Left renal cortex interstitium (tissue), 4 donors: ENCODE data around the gene PPM1D. TPM values are rescaled to one million over a fixed set of nuclear protein-coding genes. Genes with fewer than 3 reads are reported as not detected.
"Not testable (repeated sequence)": the region's sequence is repeated elsewhere in the genome, so short reads cannot be mapped to it uniquely, and the experiment has no call there.

Experiments used
- DNase-seq, 4 donors: peaks; one replicate each; pipeline ENCODE4 v3.0.0-alpha.2; 2013; ENCODE audit warnings: low read depth in 4 of 4, low spot score in 2 of 4, missing footprints in 1 of 4
- polyA plus RNA-seq, 4 donors: library from polyadenylated mRNA; unstranded; fragments of 120-200 nt; gene quantifications; one replicate each; pipeline ENCODE4 v1.2.1, GENCODE V29; 2013; ENCODE audit not compliant: insufficient read length in 4 of 4

The PPM1D gene
- 10 to 100 TPM; 19.6 to 24.9 (median 20.9) TPM for polyA plus RNA-seq

DNA sequence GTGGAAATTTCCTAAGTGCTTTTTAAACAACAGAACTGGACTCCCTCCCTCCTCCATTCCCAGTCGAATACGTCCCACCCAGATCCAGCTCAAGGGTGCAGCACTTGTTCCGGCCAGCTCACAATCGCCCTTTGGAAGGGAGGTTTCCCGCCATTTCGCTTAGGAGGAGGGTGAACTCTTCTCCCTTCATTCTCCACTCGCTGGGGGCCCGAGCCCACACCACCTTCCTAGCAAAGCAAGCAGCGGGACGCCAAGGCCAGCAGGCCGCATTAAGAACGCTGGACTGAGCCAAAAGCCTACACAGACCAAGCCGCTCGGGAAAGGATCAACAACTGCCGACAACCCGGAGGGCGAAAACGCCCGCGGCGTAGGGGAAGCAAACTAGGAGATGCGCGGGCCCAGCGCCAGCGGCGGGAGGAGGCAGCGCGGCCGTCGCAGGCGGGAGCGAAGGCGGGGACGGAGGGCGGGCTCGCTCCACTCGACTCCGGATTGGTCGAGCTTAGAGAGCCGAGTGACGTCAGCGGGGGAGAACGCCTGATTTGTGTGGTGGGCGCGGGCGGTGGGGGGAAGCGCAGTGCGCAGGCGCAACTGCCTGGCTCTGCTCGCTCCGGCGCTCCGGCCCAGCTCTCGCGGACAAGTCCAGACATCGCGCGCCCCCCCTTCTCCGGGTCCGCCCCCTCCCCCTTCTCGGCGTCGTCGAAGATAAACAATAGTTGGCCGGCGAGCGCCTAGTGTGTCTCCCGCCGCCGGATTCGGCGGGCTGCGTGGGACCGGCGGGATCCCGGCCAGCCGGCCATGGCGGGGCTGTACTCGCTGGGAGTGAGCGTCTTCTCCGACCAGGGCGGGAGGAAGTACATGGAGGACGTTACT lies at the start of gene PPM1D:
Gene PPM1D, plus strand, starts transcription at position 574 of the 870 bp plus-strand sequence. Its CDS starts 222 bp downstream, at position 796.
- peak; percentile 96 to 99 (median 98) for DNase-seq

DNA sequence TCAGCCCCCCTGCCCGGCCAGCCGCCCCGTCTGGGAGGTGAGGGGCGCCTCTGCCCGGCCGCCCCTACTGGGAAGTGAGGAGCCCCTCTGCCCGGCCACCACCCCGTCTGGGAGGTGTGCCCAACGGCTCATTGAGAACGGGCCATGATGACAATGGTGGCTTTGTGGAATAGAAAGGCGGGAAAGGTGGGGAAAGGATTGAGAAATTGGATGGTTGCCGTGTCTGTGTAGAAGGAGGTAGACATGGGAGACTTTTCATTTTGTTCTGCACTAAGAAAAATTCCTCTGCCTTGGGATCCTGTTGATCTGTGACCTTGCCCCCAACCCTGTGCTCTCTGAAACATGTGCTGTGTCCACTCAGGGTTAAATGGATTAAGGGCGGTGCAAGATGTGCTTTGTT lies 47.7 kb upstream of the PPM1D start:
- DNase-seq = not testable (repeated sequence)

DNA sequence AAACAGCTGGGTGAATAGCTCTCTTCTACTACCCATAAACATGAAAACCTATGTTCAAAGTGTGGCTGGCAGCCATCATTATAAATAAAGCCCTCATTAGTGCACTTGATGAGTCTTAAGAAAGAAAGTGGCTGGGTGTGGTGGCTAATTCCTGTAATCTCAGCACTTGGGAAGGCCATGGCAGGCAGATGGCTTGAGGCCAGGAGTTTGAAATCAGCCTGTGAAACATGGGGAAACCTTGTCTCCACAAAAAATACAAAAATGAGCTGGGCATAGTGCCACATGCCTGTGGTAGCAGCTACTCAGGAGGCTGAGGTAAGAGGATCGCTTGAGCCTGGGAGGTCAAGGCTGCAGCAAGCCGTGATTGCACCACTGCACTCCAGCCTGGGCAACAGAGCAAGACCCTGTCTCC lies 45.6 kb upstream of the PPM1D start:
- DNase-seq = no peak

DNA sequence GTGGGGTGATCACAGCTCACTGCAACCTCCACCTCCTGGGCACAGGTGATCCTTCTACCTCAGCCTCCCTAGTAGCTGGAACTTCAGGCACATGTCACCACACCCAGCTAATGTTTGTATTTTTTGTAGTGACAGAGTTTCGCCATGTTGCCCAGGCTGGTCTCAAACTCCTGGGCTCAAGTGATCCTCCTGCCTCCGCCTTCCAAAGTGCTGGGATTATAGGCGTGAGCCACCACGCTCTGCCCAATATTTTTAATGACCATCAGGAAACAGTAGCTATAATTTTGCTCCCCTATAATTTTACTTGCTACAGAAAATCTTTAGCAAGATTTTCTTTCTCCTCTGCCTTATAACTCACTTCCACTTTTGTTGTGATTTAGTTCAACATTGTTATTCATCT lies 44.2 kb upstream of the PPM1D start:
- no peak for DNase-seq

DNA sequence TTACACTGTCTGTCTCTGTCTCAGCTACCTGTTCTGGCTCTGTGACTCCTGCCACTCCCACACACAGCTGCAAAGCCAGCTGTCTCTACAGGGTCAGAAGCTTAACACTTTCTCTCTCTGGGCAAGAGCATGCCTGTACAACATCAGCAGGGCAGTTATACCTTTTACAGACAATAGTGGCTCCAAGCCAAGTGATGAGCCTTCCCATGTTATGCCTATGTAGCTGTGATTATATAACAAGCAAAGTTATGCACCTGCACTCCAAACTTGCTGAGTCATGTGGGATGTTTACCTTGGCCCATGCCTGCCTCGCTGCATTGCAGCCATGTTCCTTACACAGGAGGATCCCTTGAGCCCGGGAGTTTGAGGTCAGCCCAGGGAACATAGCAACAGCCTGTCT lies 42.2 kb upstream of the PPM1D start:
- no peak for DNase-seq

DNA sequence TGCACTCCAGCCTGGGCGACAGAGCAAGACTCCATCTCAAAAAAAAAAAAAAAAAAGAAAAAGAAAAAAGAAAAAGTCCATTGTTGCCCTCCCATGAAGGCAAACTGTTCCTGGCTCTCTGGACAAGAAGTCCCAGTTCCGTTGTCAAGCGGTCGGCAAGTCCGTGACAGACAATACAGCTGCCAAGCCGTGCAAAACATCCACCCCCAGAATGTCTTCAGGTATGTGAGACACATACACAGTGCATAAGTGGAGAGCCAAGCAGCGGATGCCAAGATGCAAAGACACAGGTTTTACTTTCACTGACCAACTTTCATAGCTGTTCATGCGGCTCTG lies 40.4 kb upstream of the PPM1D start:
- no peak for DNase-seq

DNA sequence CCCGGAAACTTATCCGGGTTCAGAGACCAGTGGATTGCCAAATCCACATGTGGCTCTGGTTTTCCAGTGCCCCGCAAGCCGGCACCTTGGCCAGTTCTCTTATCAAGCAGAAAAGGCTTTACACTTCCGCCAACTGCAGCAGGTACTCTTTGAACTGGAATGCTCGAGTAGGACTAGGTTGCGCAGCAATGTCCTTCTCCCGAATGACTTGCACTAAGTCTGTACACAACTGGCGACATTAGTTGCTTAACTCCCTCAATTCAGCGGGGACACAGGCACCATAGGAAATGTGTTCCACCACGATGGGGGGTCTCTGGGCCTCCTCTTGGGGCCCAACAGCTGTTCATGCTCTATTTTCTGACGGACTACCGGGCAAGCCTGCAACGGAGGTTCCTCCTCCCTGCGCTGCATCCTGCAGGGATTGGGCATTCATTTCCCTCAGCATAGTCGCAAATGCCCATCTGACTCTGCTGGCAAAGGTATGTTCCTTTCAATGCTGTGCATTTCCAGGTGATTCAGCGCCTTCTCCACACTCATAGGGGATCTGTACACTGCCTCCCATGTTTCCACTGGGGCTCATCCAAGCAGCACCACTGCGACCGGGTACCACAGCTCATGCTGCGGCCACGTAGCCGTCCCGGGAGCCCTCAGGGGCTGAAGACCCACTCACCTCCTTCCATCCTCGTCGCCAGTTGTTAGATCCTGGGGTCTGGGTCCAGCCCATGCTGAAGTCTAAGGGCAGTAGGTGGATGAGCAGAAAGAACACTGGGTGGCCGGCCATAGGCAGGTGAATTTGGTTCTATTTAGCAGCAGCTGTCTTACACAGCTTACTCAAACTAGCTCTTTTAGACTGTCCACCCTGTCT lies 39.8 kb upstream of the PPM1D start:
- no peak for DNase-seq

DNA sequence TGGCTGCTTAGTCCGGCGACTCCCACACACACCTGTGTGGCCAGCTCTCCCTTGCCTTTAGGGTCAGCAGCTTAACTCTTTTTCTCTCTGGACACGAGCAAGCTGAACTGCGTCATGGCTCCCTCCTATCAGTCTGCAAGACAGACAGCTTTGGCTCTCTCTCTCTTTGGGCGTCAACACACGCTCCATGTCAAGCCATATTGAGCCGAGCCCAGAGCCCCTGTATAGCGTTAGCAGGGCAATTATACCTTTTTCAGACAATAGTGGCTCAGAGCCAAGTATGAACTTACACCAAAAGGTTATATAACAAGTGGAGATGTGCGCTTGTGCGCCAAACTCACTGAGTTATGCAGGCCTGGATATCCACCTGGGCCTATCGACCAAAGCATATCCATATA lies 39.1 kb upstream of the PPM1D start:
- no peak for DNase-seq

DNA sequence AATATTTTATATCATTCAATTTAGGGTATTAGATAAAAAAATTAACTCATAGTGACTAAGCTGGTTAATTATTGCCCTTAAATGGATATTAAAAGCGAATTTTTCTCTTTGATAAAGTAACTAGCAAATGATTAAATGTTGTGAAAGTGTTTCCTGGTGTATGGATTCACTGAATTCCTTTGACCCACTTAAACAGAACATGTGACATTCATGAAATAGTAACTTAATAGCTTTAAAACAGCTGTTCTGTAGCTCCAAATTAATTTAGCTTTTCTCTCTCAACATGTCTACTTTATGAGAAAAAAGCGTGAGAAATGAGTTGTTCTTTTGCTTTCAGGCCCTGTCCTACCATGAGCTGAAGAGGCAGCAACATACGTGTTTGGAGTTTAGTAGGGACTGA lies 37.6 kb upstream of the PPM1D start:
- no peak for DNase-seq

DNA sequence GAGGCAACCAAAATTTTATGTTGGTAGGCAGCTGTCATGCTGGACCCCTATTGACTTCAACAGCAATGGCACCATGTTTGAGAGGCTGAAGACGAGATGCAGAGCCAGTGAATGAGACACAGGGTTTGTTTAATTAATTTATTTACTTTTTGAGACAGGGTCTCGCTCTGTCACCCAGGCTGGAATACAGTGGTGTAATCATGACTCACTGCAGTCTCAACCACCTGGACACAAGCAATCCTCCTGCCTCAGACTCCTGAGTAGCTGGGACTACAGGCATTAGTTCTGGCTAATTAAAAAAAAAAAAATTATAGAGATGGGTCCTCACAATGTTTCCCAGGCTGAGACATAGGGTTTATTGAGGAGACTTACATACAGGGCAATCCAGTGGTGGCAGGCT lies 36.2 kb upstream of the PPM1D start:
- DNase-seq = no peak

DNA sequence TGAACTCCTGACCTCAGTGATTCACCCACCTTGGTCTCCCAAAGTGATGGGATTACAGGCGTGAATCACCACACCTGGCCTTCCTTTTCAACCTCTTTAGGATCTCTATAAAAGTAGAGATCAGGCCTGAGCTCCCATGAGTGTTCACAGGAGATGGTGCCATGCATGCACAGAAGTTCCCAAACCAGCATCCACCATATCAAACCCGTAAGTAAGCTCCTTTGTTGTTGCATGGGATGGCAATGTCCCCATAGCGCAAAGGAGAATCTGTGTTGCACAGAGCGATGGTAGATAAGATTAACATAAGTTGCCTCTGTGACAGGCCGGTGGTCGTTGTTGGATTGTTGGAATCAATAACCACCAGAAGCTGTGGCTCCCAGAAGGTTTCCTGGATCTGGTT lies 34.8 kb upstream of the PPM1D start:
- DNase-seq = no peak

DNA sequence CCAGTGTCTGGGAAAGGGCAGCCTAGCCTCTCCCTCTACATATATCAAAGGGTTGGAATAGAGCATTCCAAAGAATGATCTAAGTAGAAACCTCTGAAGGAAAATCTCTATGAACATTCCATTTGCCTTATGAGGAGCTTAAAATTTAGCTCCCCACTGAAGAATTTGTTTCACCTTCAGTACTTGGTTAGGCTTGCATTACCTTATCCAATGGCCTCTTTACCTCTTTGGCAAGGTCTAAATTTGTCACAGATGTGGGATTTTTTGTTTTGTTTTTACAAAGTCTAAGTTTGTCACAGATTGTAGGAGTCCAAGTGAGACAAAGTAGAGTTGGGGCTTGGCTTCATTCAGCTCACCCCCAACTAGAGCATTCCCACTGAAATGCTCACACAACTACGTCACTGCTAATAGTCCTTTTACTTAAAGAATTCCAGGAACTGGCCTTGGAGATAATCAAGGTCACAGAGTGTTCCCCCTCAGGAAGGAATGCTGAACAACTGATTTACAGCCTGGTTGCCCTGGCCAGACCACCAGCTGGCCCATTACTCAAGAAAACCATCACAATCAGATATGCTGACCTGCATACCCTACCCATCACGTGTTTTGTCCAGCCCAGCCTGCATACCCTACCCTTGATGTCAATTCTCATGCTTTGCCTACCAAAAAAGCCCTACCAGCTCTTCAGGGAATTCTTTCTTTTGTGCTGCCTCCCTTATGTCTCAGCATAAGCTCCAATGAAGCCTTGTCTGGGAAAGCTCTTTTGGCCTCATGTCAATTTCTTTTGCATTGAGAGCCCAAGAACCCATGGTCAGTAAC lies 26.5 kb upstream of the PPM1D start:
- DNase-seq = no peak

DNA sequence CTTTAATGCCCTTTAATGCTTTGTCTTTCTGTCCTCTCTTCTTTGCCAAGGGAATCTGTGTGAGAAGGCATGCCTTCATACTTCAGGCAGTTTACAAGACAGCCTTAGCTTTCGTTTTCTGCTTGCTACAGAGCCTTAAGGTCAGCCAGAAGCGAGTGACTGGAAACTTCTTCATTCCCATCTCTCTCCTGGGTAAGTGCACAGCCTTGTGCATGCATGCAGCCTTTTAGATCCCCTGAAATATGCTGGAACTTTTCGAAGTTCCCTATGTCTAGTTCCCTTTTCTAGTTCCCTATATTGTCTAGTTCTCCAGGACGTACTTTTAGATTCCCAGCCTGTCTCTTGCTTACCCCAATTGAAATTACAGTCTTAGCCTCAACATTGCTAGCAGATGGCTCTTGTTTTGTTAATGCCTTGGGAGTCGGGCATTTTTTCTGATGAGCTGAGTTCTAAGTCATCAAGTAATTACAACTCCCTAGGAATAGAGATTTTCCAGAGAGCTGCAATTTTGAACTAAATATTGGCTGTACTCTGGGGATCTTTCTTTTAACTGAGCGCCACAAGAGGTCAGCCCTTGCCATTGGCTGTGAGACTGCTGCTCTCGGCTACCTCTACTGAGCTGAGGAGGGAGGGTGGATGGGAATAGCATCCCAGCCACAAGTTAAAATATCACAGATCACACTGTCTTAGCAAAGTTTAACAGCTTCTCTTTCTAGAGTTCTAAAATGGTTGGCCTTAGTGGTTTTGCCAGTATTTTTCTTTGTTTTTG lies 22.7 kb upstream of the PPM1D start:
- no peak for DNase-seq

DNA sequence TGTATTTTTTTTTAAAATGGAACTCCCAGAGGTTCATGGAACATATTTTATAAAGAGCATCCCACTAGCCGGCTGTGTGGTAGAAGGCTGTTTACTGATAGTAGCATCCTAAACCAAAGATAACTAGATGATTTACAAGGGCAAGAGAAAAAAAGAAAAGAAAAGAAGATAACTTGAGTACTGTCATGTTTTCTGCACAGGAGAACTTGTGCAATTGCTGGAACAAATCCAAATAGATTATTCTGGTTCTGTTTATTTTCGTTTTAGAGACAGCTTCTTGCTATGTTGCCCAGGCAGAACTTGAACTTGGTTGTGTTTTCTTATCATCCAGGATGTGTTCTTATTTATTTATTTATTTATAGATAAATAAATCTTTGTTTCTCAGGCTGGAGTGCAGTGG lies 20.9 kb upstream of the PPM1D start:
- no peak for DNase-seq

DNA sequence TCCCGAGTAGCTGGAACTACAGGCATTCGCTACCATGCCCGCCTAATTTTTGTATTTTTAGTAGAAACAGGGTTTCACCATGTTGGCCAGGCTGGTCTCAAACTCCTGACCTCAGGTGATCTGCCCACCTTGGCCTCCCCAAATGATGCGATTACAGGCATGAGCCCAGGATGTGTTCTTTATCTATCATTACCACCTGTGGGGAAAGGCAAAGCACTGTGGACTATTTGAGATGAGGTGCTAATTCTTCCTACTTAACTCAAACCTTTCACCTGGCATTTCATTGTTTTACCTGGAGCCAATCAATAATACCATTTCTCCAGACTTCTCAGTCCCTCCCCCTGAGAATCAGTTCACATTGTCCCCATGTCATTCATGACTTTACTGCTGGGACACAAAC lies 20.4 kb upstream of the PPM1D start:
- DNase-seq = no peak

DNA sequence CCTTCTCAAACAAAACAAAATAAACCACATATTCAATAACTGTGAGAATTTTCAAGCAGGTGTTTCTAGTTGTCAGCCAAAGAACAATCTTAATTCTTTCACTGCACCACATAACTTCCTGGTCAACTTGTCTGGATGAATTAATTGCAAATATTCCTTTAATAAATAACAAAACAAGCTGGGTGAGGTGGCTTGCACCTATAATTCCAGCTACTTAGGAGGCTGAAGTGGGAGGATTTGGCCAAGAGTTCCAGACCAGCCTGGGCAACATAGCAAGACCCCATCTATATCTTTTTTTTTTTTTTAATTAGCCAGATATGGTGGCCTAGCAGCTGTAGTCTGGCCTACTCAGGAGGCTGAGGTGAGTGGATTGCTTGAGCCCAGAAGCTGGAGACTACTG lies 17.0 kb upstream of the PPM1D start:
- DNase-seq = no peak

DNA sequence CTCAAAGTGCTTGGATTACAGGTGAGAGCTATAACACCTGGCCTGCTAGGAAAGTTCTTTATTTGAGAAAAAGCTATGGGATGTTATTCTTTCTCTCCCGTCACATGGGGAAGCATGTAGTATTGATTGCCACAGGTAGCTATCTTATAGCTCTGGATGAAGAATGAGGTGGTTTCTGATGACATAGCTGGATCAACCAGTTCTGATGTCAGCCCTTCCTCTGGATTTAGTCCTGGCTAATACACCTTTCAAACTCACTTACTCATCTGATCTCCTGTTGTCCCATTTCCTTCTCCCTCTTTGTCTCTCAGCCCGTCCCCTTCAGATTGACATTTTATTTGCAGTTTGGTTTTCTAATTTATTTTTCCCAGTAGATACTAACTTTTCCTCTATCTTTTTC lies 14.1 kb upstream of the PPM1D start:
- DNase-seq = no peak

DNA sequence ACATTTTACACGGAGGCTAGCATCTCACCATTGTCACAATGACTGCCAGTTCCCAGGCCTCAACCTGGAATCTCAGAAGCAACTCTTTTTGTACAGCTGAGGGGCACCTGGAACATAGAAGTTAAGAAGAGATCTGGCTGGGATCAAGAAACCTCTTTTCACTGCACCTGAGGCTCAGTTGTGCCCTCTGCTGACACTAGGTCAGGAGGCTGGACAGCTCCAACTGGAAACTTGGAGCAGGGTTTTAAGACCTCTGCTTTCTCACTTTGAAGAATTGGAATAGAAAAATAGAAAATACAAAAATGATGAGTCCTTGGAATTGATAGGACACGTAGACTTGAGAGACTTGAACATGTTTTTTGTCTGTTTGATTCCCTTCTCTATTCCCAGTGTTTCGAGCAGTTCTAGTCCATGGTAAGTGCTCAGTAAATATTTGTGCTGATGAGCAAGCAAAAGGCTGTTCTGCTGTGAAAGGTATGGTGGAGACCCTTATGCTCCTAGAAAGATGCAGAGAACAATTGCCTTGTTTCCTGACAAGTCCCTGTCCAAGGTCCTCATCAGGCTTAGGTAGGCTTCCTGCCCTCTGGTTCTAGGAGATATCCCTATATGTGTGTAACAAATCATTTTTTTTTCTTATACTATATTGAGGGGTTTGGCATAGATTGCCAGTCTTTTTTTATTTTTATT lies 13.6 kb upstream of the PPM1D start:
- DNase-seq = no peak

DNA sequence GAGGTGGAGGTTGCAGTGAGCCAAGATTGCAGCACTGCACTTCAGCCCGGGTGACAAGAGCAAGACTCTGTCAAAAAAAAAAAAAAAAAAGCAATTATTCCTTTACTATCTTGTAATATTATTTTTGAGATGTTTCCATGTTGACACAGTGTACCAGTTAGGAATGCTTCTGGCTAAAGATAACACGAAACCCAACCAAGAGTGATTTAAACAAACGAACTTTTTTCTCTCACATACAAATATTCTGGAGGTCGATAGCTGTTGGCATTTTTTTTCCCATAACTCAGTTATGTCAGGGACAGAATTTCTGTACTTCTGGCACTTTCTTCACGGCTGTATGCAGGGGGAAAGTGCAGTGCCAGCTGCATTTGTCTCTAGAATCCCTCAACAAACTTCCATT lies 9.9 kb upstream of the PPM1D start:
- DNase-seq = no peak

DNA sequence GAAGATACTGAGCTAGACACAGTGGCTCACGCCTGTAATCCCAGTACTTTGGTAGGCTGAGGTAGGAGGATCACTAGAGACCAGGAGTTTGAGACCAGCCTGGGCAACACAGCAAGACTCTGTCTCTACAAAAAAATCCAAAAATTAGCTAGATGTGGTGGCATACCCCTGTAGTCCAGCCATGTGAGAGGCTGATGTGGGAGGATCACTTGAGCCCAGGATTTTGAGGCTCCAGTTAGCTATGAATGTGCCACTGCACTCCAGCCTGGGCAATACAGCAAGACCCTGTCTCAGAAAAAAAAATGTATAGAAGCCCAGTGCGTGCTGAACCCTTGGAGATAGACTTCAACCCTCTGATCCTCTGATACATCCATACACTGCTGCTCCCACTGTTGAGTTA lies 7.2 kb upstream of the PPM1D start:
- no peak for DNase-seq
